HL-60 (cell line): ENCODE results near the gene ATG101.

ENCODE experiments used
- CTCF ChIP-seq: IDR thresholded peaks from one replicate; pipeline ENCODE4 v1.5.1; 2011; ENCODE audit warnings: low read length, control low read depth, inconsistent platforms; ENCODE audit not compliant: insufficient read depth
- GABPA ChIP-seq: IDR thresholded peaks from 2 replicates; pipeline ENCODE4 v1.6.1; 2012; ENCODE audit warnings: low read depth
- POLR2AphosphoS5 ChIP-seq: IDR thresholded peaks from 2 replicates; pipeline ENCODE4 v1.6.1; 2012; ENCODE audit warnings: low read depth
- REST ChIP-seq: IDR thresholded peaks from 2 replicates; pipeline ENCODE4 v1.6.1; 2012; ENCODE audit warnings: low read depth; ENCODE audit not compliant: insufficient replicate concordance
- SPI1 ChIP-seq: IDR thresholded peaks from 2 replicates; pipeline ENCODE4 v1.6.1; 2012; ENCODE audit warnings: low read depth, mild to moderate bottlenecking, borderline replicate concordance

- peak; percentile 23 for TF ChIP-seq CTCF
- no peak for TF ChIP-seq POLR2AphosphoS5
- TF ChIP-seq REST, result no peak
- no peak for TF ChIP-seq GABPA
- no peak for TF ChIP-seq SPI1
Measured at GRCh38 chr12:52119398-52120254, 49.8 kb downstream of the ATG101 start.
